GM21528 (cell line): ENCODE measurements around the gene SHISA6.

Experiments
- ATAC-seq: cut with Tn5 transposase; IDR thresholded peaks from one replicate; pipeline ENCODE4 v1.9.1; 2021; ENCODE audit warnings: mild to moderate bottlenecking, moderate library complexity; ENCODE audit not compliant: unreplicated experiment, low FRiP score

SHISA6 gene

GRCh38 chr17:11340803-11341202, 99.8 kb downstream of the SHISA6 start:
- ATAC-seq, result no peak

GRCh38 chr17:11342138-11342537, 101.1 kb downstream of the SHISA6 start:
- ATAC-seq, result no peak

GRCh38 chr17:11349106-11349505, 108.1 kb downstream of the SHISA6 start:
- ATAC-seq, result no peak

GRCh38 chr17:11351479-11351878, 110.5 kb downstream of the SHISA6 start:
- no peak for ATAC-seq

- no peak for ATAC-seq
Observed at GRCh38 chr17:11353601-11354000, 112.6 kb downstream of the SHISA6 start.

- no peak for ATAC-seq
Observed at GRCh38 chr17:11356371-11356770, 115.4 kb downstream of the SHISA6 start.

- no peak for ATAC-seq
Observed at GRCh38 chr17:11363565-11364117, 122.6 kb downstream of the SHISA6 start.

- no peak for ATAC-seq
Observed at GRCh38 chr17:11366272-11366850, 125.3 kb downstream of the SHISA6 start.

- ATAC-seq, result no peak
Observed at GRCh38 chr17:11369575-11369974, 128.6 kb downstream of the SHISA6 start.

GRCh38 chr17:11372692-11373091, 131.7 kb downstream of the SHISA6 start:
- no peak for ATAC-seq

- ATAC-seq, result no peak
Observed at GRCh38 chr17:11378506-11378905, 137.5 kb downstream of the SHISA6 start.

GRCh38 chr17:11380761-11381160, 139.7 kb downstream of the SHISA6 start:
- ATAC-seq, result no peak

GRCh38 chr17:11383157-11383556, 142.1 kb downstream of the SHISA6 start:
- no peak for ATAC-seq

GRCh38 chr17:11384131-11384530, 143.1 kb downstream of the SHISA6 start:
- no peak for ATAC-seq

GRCh38 chr17:11387610-11388009, 146.6 kb downstream of the SHISA6 start:
- no peak for ATAC-seq

- ATAC-seq, result no peak
Observed at GRCh38 chr17:11388054-11388453, 147.0 kb downstream of the SHISA6 start.

- ATAC-seq, result no peak
Observed at GRCh38 chr17:11389583-11389982, 148.6 kb downstream of the SHISA6 start.

GRCh38 chr17:11391134-11391533, 150.1 kb downstream of the SHISA6 start:
- no peak for ATAC-seq

- ATAC-seq, result no peak
Observed at GRCh38 chr17:11404431-11405276, 163.6 kb downstream of the SHISA6 start.

GRCh38 chr17:11406716-11407115, 165.7 kb downstream of the SHISA6 start:
- ATAC-seq, result no peak

- ATAC-seq, result no peak
Observed at GRCh38 chr17:11412654-11413053, 171.6 kb downstream of the SHISA6 start.

GRCh38 chr17:11418342-11418741, 177.3 kb downstream of the SHISA6 start:
- ATAC-seq, result no peak
